IPS-NIHi11 (cell line): ENCODE measurements around the gene DUSP9.

Experiments used
- DNase-seq: peaks from one replicate; pipeline ENCODE4 v3.0.0; 2012; ENCODE audit warnings: mixed read lengths, low spot score

Gene DUSP9

GRCh38 chrX:153648358-153649177 is 1.6 kb downstream of the DUSP9 start:
- no peak for DNase-seq

GRCh38 chrX:153649178-153649914 is 2.3 kb downstream of the DUSP9 start:
- peak; percentile 83 for DNase-seq

- DNase-seq: no peak
Measured at GRCh38 chrX:153649915-153650782, 3.1 kb downstream of the DUSP9 start.

GRCh38 chrX:153650959-153651358 is 4.0 kb downstream of the DUSP9 start:
- DNase-seq: no peak

GRCh38 chrX:153651540-153652079 is 4.6 kb downstream of the DUSP9 start:
- no peak for DNase-seq

- DNase-seq: no peak
Measured at GRCh38 chrX:153653556-153653955, 6.6 kb downstream of the DUSP9 start.

GRCh38 chrX:153657161-153657560 is 10.2 kb downstream of the DUSP9 start:
- DNase-seq: no peak

- no peak for DNase-seq
Measured at GRCh38 chrX:153659268-153659667, 12.3 kb downstream of the DUSP9 start.

- DNase-seq: no peak
Measured at GRCh38 chrX:153662266-153662665, 15.3 kb downstream of the DUSP9 start.

- DNase-seq: no peak
Measured at GRCh38 chrX:153665726-153666306, 18.8 kb downstream of the DUSP9 start.

GRCh38 chrX:153667281-153667955 is 20.4 kb downstream of the DUSP9 start:
- no peak for DNase-seq

GRCh38 chrX:153667956-153668396 is 21.0 kb downstream of the DUSP9 start:
- peak; percentile 73 for DNase-seq

GRCh38 chrX:153668423-153669173 is 21.6 kb downstream of the DUSP9 start:
- no peak for DNase-seq

GRCh38 chrX:153669174-153669890 is 22.3 kb downstream of the DUSP9 start:
- DNase-seq: peak; percentile 65

GRCh38 chrX:153669901-153670731 is 23.1 kb downstream of the DUSP9 start:
- DNase-seq: no peak

- no peak for DNase-seq
Measured at GRCh38 chrX:153670748-153671588, 24.0 kb downstream of the DUSP9 start.

GRCh38 chrX:153671589-153672530 is 24.9 kb downstream of the DUSP9 start:
- no peak for DNase-seq
